SK-N-MC (cell line): ENCODE results near the gene HMCN1.
A peak's percentile ranks its signal among the peaks of the same experiment; 100 is the strongest.

Experiments used
- DNase-seq: peaks from one replicate; pipeline ENCODE4 v3.0.0-alpha.2; 2011; ENCODE audit warnings: low read depth, low spot score
- H3K27ac ChIP-seq: fragments of 200-600 bp; sonication (generic); 2 replicates; pipeline ENCODE4 v1.5.1; 2016; ENCODE audit warnings: mixed run types
- H3K36me3 ChIP-seq: fragments of 200-600 bp; sonication (generic); 2 replicates; pipeline ENCODE4 v1.6.1; 2017; ENCODE audit warnings: antibody characterized with exemption, low read length, mixed read lengths; ENCODE audit not compliant: insufficient read depth
- H3K4me3 ChIP-seq: fragments of 200-600 bp; sonication (generic); 2 replicates; pipeline ENCODE4 v1.5.1; 2016
- H3K9ac ChIP-seq: fragments of 200-600 bp; sonication (generic); 2 replicates; pipeline ENCODE4 v1.8.0; 2017; ENCODE audit warnings: mixed run types, mixed read lengths; ENCODE audit not compliant: insufficient read length
- H3K9me3 ChIP-seq: fragments of 200-600 bp; sonication (generic); 2 replicates; pipeline ENCODE4 v1.6.1; 2017; ENCODE audit warnings: low read depth, mild to moderate bottlenecking, antibody characterized with exemption, low read length, moderate library complexity, mixed read lengths
- EZH2 ChIP-seq: fragments of 200-600 bp; sonication (generic); IDR thresholded peaks from one replicate; pipeline ENCODE4 v1.6.1; 2017; ENCODE audit warnings: antibody characterized with exemption
- FOXP2 ChIP-seq: optimal IDR thresholded peaks from 2 replicates; pipeline ENCODE3; 2011; ENCODE audit warnings: mild to moderate bottlenecking, moderate library complexity; ENCODE audit not compliant: insufficient read depth; ENCODE audit errors: extremely low read length, control extremely low read depth
- POLR2AphosphoS5 ChIP-seq: IDR thresholded peaks from 2 replicates; pipeline ENCODE4 v1.6.1; 2012; ENCODE audit warnings: mild to moderate bottlenecking, low read depth, low read length, borderline replicate concordance

The HMCN1 gene

DNA sequence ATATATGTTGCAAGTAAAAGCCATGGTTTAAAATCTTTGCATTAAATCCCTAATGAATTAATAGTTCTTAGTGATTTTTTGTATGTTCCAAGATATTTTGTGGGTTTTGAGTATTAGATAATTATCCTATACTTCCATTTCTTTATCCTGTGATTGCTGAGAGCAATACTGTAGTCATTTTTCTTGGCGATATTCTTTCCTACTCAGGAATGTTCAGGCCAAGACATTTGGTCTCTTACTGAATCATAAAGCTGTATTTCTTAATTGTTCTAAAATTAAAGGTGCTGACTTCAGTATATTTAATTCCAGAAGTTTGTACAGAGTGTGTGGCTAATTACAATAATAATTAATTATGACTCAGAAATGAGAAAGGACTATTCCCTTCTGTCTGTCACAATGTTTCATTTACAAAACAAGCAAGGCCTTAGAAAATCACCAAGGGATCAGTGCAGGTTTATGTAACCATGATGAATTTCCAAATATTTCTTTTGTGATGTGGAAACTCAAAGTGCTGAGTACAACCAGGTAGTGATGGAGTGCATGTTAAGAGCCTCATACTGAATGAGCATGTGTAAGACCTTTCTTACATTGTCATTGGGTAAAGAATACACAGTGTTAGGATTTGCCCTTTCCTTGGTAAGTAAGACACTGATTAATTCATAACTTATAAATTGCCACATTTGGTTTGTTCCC, 161.2 kb downstream of the HMCN1 start:
- H3K4me3 ChIP-seq: no peak overlapping the region
- TF ChIP-seq FOXP2 (no peak), POLR2AphosphoS5 (no peak), EZH2 (no peak)
- no peaks in the 10 kb centered on the region for H3K9me3 ChIP-seq
- peaks cover 27% of the 10 kb centered on the region for H3K36me3 ChIP-seq
- no peak overlapping the region for H3K27ac ChIP-seq
- DNase-seq: no peak
- no peak overlapping the region for H3K9ac ChIP-seq

GRCh38 chr1:185896863-185897262, 162.7 kb downstream of the HMCN1 start:
- Histone ChIP-seq H3K27ac (no peak overlapping the region; the same call in 1 of the 2 replicates), H3K9ac (no peak overlapping the region), H3K9me3 (no peaks in the 10 kb centered on the region), H3K36me3 (peaks cover 27% of the 10 kb centered on the region), H3K4me3 (no peak overlapping the region)
- DNase-seq: no peak
- TF ChIP-seq POLR2AphosphoS5: no peak
- TF ChIP-seq FOXP2: no peak
- no peak for TF ChIP-seq EZH2

DNA sequence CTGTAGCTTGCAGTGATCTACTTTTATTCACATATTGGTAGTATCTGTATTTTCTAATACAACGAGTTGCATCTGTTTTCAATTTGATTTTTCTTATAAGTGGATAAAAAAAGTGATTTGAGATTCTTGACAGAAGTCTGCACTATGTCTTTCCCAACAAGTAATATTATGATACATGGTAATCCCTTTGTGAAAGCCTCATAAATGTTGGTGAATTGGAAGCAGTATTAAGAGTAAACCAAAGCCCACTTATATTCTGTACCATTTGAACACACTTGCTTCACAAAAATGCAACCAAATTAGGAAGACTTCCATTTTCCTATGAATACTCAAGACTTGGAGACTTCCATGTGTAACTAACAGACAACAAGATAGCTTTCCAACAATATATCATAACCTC, 172.0 kb downstream of the HMCN1 start:
- no peak overlapping the region for H3K4me3 ChIP-seq
- no peak overlapping the region for H3K9ac ChIP-seq
- H3K9me3 ChIP-seq: no peaks in the 10 kb centered on the region
- DNase-seq: no peak
- H3K36me3 ChIP-seq: peaks cover 25% of the 10 kb centered on the region
- no peak for TF ChIP-seq FOXP2
- no peak for TF ChIP-seq POLR2AphosphoS5
- TF ChIP-seq EZH2: no peak
- H3K27ac ChIP-seq: peak overlapping the region; percentile 72

DNA sequence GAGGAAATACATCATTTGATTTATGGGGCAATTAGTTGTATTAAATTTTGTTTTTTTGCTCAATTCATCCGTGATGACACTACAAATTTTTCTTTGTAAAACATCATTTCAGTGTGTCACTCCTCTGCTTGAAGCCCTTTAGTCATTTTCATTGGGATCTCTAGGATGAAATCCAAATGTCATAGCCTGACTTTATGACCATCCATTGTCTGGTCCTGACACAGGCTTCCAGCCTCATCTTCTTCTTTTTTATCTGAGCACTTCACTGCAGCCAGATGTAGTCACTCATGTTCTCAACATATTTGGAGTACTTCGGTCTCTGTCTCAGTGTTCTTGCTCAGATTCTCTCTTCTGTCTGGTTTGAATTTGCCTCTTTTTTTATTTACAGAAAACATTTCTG, 173.1 kb downstream of the HMCN1 start:
- Histone ChIP-seq H3K27ac (no peak overlapping the region), H3K4me3 (no peak overlapping the region), H3K36me3 (peaks cover 33% of the 10 kb centered on the region), H3K9me3 (no peaks in the 10 kb centered on the region), H3K9ac (no peak overlapping the region)
- DNase-seq: no peak
- no peak for TF ChIP-seq POLR2AphosphoS5
- TF ChIP-seq EZH2: no peak

- H3K4me3 ChIP-seq: no peak overlapping the region
- no peak overlapping the region for H3K27ac ChIP-seq
- H3K9me3 ChIP-seq: no peaks in the 10 kb centered on the region
- peaks cover 45% of the 10 kb centered on the region for H3K36me3 ChIP-seq
- DNase-seq: no peak
- no peak overlapping the region for H3K9ac ChIP-seq
- TF ChIP-seq FOXP2: no peak
- no peak for TF ChIP-seq POLR2AphosphoS5
- no peak for TF ChIP-seq EZH2
Measured at GRCh38 chr1:185911978-185912377, 177.8 kb downstream of the HMCN1 start.

DNA sequence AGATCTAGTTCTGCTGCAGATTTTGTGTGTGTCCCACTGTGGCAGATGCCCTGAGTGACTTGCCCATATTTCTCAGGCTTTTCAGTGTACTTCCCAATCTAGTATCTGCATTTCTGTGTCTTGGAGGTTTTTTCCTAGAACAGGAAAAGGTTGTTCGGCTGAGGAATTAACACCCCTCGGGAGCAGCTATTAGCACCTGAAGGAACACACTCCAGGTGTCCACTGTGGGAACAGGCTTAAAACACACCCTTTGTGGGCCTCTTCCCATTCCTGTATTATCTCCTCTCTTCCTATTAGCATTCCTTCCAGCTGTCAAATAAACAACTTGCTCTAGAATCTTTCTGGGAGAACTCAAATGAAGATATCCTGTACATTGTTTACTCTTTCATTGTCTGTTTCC, 178.3 kb downstream of the HMCN1 start:
- no peak for TF ChIP-seq FOXP2
- TF ChIP-seq EZH2: no peak
- TF ChIP-seq POLR2AphosphoS5: no peak
- no peak for DNase-seq
- Histone ChIP-seq H3K9ac (no peak overlapping the region), H3K27ac (no peak overlapping the region), H3K9me3 (no peaks in the 10 kb centered on the region), H3K36me3 (peaks cover 45% of the 10 kb centered on the region), H3K4me3 (no peak overlapping the region)

GRCh38 chr1:185914089-185914488, 179.9 kb downstream of the HMCN1 start:
- TF ChIP-seq POLR2AphosphoS5 (no peak), FOXP2 (no peak), EZH2 (no peak)
- no peak overlapping the region for H3K9ac ChIP-seq
- H3K27ac ChIP-seq: no peak overlapping the region
- peaks cover 42% of the 10 kb centered on the region for H3K36me3 ChIP-seq
- no peak for DNase-seq
- no peak overlapping the region for H3K4me3 ChIP-seq
- H3K9me3 ChIP-seq: no peaks in the 10 kb centered on the region

GRCh38 chr1:185916861-185917260, 182.7 kb downstream of the HMCN1 start:
- Histone ChIP-seq H3K27ac (no peak overlapping the region), H3K9ac (no peak overlapping the region), H3K36me3 (peaks cover 26% of the 10 kb centered on the region), H3K4me3 (no peak overlapping the region), H3K9me3 (no peaks in the 10 kb centered on the region)
- TF ChIP-seq POLR2AphosphoS5 (no peak), FOXP2 (no peak), EZH2 (no peak)
- no peak for DNase-seq

- H3K9me3 ChIP-seq: no peaks in the 10 kb centered on the region
- peaks cover 23% of the 10 kb centered on the region for H3K36me3 ChIP-seq
- H3K27ac ChIP-seq: no peak overlapping the region
- H3K9ac ChIP-seq: no peak overlapping the region
- TF ChIP-seq EZH2 (no peak), FOXP2 (no peak), POLR2AphosphoS5 (no peak)
- no peak for DNase-seq
- no peak overlapping the region for H3K4me3 ChIP-seq
Measured at GRCh38 chr1:185917646-185918045, 183.5 kb downstream of the HMCN1 start.
